ENCODE data around the gene JPH4.

The JPH4 gene

GRCh38 chr14:23578560-23579310, at the start of gene JPH4:
Gene JPH4 (minus strand): TSS chr14:23578790. CDS start chr14:23577453, 1,337 bp downstream.
- no peak for TF ChIP-seq ZFX (IDR thresholded peaks at IDR 0.05)
- TF ChIP-seq, protein P1, sequence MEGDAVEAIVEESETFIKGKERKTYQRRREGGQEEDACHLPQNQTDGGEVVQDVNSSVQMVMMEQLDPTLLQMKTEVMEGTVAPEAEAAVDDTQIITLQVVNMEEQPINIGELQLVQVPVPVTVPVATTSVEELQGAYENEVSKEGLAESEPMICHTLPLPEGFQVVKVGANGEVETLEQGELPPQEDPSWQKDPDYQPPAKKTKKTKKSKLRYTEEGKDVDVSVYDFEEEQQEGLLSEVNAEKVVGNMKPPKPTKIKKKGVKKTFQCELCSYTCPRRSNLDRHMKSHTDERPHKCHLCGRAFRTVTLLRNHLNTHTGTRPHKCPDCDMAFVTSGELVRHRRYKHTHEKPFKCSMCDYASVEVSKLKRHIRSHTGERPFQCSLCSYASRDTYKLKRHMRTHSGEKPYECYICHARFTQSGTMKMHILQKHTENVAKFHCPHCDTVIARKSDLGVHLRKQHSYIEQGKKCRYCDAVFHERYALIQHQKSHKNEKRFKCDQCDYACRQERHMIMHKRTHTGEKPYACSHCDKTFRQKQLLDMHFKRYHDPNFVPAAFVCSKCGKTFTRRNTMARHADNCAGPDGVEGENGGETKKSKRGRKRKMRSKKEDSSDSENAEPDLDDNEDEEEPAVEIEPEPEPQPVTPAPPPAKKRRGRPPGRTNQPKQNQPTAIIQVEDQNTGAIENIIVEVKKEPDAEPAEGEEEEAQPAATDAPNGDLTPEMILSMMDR (conservative IDR thresholded peaks at IDR 0.05): no peak
- no peak within 1 kb of the TSS for H3K27ac ChIP-seq

DNA sequence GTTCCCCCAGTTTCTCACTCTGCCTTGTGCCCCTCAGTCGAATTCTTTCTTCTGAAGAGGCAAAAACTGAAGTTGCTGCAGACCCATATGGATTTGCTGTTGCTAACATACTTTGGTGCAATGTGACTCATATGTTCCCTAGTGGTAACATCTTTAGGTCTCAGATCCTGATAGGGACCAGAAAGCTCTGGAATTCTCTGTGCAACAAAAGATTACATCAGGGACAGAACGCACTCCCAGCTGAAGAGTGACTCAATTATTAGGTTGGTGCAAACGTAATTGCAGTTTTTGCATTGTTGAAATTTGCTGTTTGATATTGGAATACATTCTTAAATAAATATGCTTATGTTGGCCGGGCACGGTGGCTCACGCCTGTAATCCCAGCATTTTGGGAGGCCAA, 49.4 kb upstream of the JPH4 start:
- TF ChIP-seq ZFX (IDR thresholded peaks at IDR 0.05): no peak
- TF ChIP-seq, protein P1 (conservative IDR thresholded peaks at IDR 0.05): no peak
- H3K27ac ChIP-seq: no peak overlapping the region

DNA sequence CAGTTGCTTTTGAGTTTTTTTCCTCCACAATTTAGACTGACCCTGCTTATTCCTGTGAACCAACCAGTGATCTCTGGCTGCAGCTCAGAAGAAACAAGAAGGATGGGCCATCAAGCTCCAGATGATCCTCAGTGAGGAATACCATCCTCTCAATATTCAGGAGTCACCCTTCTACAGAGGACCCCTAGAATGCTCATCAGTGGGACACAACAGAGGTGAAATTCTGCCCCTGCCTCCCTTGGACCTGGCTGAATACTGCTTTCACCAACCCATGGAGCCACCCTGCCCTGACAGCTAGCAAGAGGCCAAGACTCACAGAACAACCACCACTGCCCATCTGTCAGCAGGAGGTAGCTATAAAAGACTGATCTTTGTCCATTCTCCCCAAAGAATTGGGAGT, 48.4 kb upstream of the JPH4 start:
- TF ChIP-seq ZFX (IDR thresholded peaks at IDR 0.05): no peak
- TF ChIP-seq, protein P1 (conservative IDR thresholded peaks at IDR 0.05): no peak
- H3K27ac ChIP-seq: no peak overlapping the region

- no peak overlapping the region for H3K27ac ChIP-seq
- no peak for TF ChIP-seq ZFX (IDR thresholded peaks at IDR 0.05)
- TF ChIP-seq, protein P1 (conservative IDR thresholded peaks at IDR 0.05): no peak
Observed at GRCh38 chr14:23624830-23625404, 46.3 kb upstream of the JPH4 start.

- H3K27ac ChIP-seq: no peak overlapping the region
- TF ChIP-seq ZFX (IDR thresholded peaks at IDR 0.05): no peak
- TF ChIP-seq, protein P1 (conservative IDR thresholded peaks at IDR 0.05): no peak
Observed at GRCh38 chr14:23623962-23624361, 45.4 kb upstream of the JPH4 start.

DNA sequence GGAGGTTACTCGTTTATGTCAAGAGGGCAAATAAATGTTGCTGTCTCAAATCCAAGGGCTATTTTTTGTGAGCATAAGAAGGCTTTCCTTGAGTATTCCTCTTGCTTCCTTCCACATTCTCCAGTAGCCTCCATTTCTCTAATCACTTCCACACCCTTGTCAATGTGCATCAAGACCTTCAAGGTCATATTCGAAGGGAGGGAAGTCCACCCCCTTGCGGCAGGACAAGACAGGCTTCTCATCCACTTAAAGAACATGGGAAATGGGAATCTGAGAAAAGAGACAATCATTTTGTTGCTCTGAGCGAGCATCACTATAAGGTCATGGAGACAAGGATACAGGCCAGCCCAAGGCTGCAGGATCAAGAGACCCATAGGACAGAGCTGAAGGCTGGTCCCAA, 44.4 kb upstream of the JPH4 start:
- H3K27ac ChIP-seq: no peak overlapping the region
- TF ChIP-seq ZFX (IDR thresholded peaks at IDR 0.05): no peak
- TF ChIP-seq, protein P1 (conservative IDR thresholded peaks at IDR 0.05): no peak

- TF ChIP-seq, protein P1 (conservative IDR thresholded peaks at IDR 0.05): no peak
- no peak for TF ChIP-seq ZFX (IDR thresholded peaks at IDR 0.05)
Observed at GRCh38 chr14:23621932-23622730, 43.5 kb upstream of the JPH4 start.

More at GRCh38 chr14:23621932-23622730, 43.5 kb upstream of the JPH4 start:
- no peak overlapping the region for H3K27ac ChIP-seq
